Smooth muscle cell (in vitro differentiated cells): ENCODE results near the gene CSF3. TPM values are rescaled to one million over a fixed set of nuclear protein-coding genes. Genes with fewer than 3 reads are reported as not detected.

Source experiments
- DNase-seq: peaks from one replicate; lab custom pipeline; 2025; ENCODE audit not compliant: unreplicated experiment; lab: John Stamatoyannopoulos, UW
- H2AFZ ChIP-seq: fragments of 200-600 bp; sonication (generic); 2 replicates; pipeline ENCODE4 v1.6.0; 2016; ENCODE audit warnings: antibody characterized with exemption, low read depth, mild to moderate bottlenecking
- H3F3A ChIP-seq: fragments of 200-600 bp; sonication (generic); 2 replicates; pipeline ENCODE4 v1.6.0; 2017; ENCODE audit warnings: antibody characterized with exemption, low read depth
- H3K27ac ChIP-seq: fragments of 200-600 bp; sonication (generic); 2 replicates; pipeline ENCODE4 v1.5.1; 2016; ENCODE audit warnings: low read depth, mild to moderate bottlenecking
- H3K27me3 ChIP-seq: fragments of 200-600 bp; sonication (generic); 2 replicates; pipeline ENCODE4 v1.6.1; 2016; ENCODE audit warnings: low read depth, mild to moderate bottlenecking
- H3K36me3 ChIP-seq: fragments of 200-600 bp; sonication (generic); 2 replicates; pipeline ENCODE4 v1.5.1; 2016; ENCODE audit warnings: low read depth
- H3K4me1 ChIP-seq: fragments of 200-600 bp; sonication (generic); 2 replicates; pipeline ENCODE4 v1.5.1; 2016; ENCODE audit warnings: low read depth
- H3K4me2 ChIP-seq: fragments of 200-600 bp; sonication (generic); 2 replicates; pipeline ENCODE4 v1.6.0; 2016; ENCODE audit warnings: mild to moderate bottlenecking
- H3K4me3 ChIP-seq: fragments of 200-600 bp; sonication (generic); 2 replicates; pipeline ENCODE4 v1.5.1; 2016; ENCODE audit warnings: mild to moderate bottlenecking
- H3K79me2 ChIP-seq: fragments of 200-600 bp; sonication (generic); 2 replicates; pipeline ENCODE4 v1.6.0; 2016; ENCODE audit warnings: low read depth, mild to moderate bottlenecking
- H3K9ac ChIP-seq: fragments of 200-600 bp; sonication (generic); 2 replicates; pipeline ENCODE4 v1.6.0; 2016; ENCODE audit warnings: low read depth
- H3K9me3 ChIP-seq: fragments of 200-600 bp; sonication (generic); replicated peaks from 2 replicates; pipeline ENCODE4 v1.5.1; 2016; ENCODE audit warnings: low read depth
- H4K20me1 ChIP-seq: fragments of 200-600 bp; sonication (generic); 2 replicates; pipeline ENCODE4 v1.6.0; 2016; ENCODE audit warnings: low read depth
- CTCF ChIP-seq: fragments of 200-600 bp; sonication (generic); IDR thresholded peaks from 2 replicates; pipeline ENCODE4 v1.5.1; 2017; ENCODE audit warnings: borderline replicate concordance, mild to moderate bottlenecking, antibody characterized with exemption; ENCODE audit not compliant: insufficient read depth, poor library complexity, severe bottlenecking
- WGBS: methylation state at CpG from one replicate; pipeline ENCODE4 v1.1.7; 2016; ENCODE audit warnings: low lambda C conversion rate; 5-methylcytosine and 5-hydroxymethylcytosine counted together
- polyA plus RNA-seq: library from polyadenylated mRNA; unstranded; fragments of >200 nt; fragmentation: Nextera tagmentation; extraction: Ambion mirVana; gene quantifications from 2 replicates; pipeline ENCODE4 v1.2.1, GENCODE V29; 2016
- total RNA-seq: library from RNA; depleted of rRNA; stranded (reverse); fragments of >200 nt; gene quantifications from 2 replicates; pipeline ENCODE4 v1.2.3, GENCODE V29; 2014

The CSF3 gene
- total and polyA plus RNA-seq, 2 experiments from 2014 or later = not detected

- Histone ChIP-seq H3K27ac (no peak overlapping the region), H3K36me3 (peaks cover 9% of the 10 kb centered on the region), H3F3A (no peaks in the 10 kb centered on the region), H3K9me3 (no peaks in the 10 kb centered on the region), H3K4me1 (peaks cover 10% of the 10 kb centered on the region), H4K20me1 (no peaks in the 10 kb centered on the region), H2AFZ (no peak overlapping the region), H3K27me3 (no peaks in the 10 kb centered on the region), H3K9ac (no peak overlapping the region), H3K4me2 (no peak overlapping the region), H3K4me3 (no peak overlapping the region), H3K79me2 (no peaks in the 10 kb centered on the region)
- DNase-seq = no peak
- WGBS = 96% methylated on average over 9 of the region's 9 CpGs
- TF ChIP-seq CTCF = no peak
Observed at GRCh38 chr17:40022497-40022896, 7.3 kb downstream of the CSF3 start.

- Histone ChIP-seq H3K36me3 (peaks cover 9% of the 10 kb centered on the region), H3K4me3 (no peak overlapping the region), H3K27ac (no peak overlapping the region), H3K9me3 (no peaks in the 10 kb centered on the region), H3K27me3 (no peaks in the 10 kb centered on the region), H3K4me2 (no peak overlapping the region), H3K79me2 (no peaks in the 10 kb centered on the region), H4K20me1 (no peaks in the 10 kb centered on the region), H3F3A (no peaks in the 10 kb centered on the region), H2AFZ (no peak overlapping the region), H3K9ac (no peak overlapping the region), H3K4me1 (peaks cover 10% of the 10 kb centered on the region)
- no peak for DNase-seq
- TF ChIP-seq CTCF = no peak
- over 99% methylated on average over 19 of the region's 19 CpGs for WGBS
Observed at GRCh38 chr17:40022961-40023541, 7.8 kb downstream of the CSF3 start.

- Histone ChIP-seq H3K27ac (no peak overlapping the region), H3K9me3 (no peaks in the 10 kb centered on the region), H3K9ac (no peak overlapping the region), H3F3A (no peaks in the 10 kb centered on the region), H3K4me3 (no peak overlapping the region), H3K27me3 (no peaks in the 10 kb centered on the region), H3K4me2 (no peak overlapping the region), H4K20me1 (no peaks in the 10 kb centered on the region), H3K36me3 (peaks cover 9% of the 10 kb centered on the region), H3K79me2 (no peaks in the 10 kb centered on the region), H3K4me1 (peaks cover 4% of the 10 kb centered on the region), H2AFZ (no peak overlapping the region)
- no peak for TF ChIP-seq CTCF
- WGBS = 93% methylated on average over 10 of the region's 10 CpGs
- DNase-seq = no peak
Observed at GRCh38 chr17:40023590-40024292, 8.5 kb downstream of the CSF3 start.

- no peaks in the 10 kb centered on the region for H3K79me2 ChIP-seq
Observed at GRCh38 chr17:40024901-40025300, 9.7 kb downstream of the CSF3 start.

More at GRCh38 chr17:40024901-40025300, 9.7 kb downstream of the CSF3 start:
- no peaks in the 10 kb centered on the region for H3K9me3 ChIP-seq
- TF ChIP-seq CTCF = no peak
- peaks cover 9% of the 10 kb centered on the region for H3K36me3 ChIP-seq
- H3K4me1 ChIP-seq = no peaks in the 10 kb centered on the region
- H3K9ac ChIP-seq = no peak overlapping the region
- H2AFZ ChIP-seq = no peak overlapping the region
- no peak for DNase-seq
- no peaks in the 10 kb centered on the region for H4K20me1 ChIP-seq
- no peak overlapping the region for H3K4me3 ChIP-seq
- no peak overlapping the region for H3K27ac ChIP-seq
- no peaks in the 10 kb centered on the region for H3K27me3 ChIP-seq
- no peak overlapping the region for H3K4me2 ChIP-seq
- WGBS = 97% methylated on average over 8 of the region's 8 CpGs
- H3F3A ChIP-seq = no peaks in the 10 kb centered on the region
